ENCODE data around the gene PPM1H. TPM values are rescaled to one million over a fixed set of nuclear protein-coding genes. Genes with fewer than 3 reads are reported as not detected.

PPM1H gene
- total RNA-seq, 2 experiments from 2014 or later = 0.07 TPM; not detected in 1

DNA sequence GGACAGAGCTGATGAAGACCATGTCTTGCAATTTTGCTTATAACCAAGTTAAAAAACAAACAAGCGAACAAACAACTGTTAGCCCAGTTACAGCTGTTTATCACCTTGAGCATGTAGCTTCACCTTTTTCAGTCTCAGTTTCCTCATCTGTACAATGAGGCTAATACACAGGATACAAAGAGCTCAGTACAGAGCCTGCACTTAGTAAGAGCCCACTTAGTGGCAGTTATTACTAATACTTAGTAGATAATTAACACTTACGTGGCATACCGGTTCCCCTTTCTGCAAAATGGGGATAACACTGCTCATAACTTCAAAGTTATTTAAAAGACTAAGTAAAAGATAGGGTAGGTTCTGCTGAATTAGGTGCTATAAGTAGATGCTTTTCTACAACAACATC, 240.3 kb downstream of the PPM1H start:
- ChIA-PET POLR2A (no interaction called here), CTCF (interaction anchor here (1.0 kb wide), 1 partner anchor 113 kb away, joined by 3 read pairs; no protein-coding TSS in a partner anchor)
- DNase-seq (no peak), ATAC-seq (no peak)
- Mint-ChIP-seq H3K4me1 (ENCODE audit: low read depth) (peaks cover 16% of the 10 kb centered on the region), H3K9me3 (no peaks in the 10 kb centered on the region), H3K27ac (no peak overlapping the region), H3K27me3 (no peaks in the 10 kb centered on the region), H3K4me3 (no peak overlapping the region), H3K36me3 (ENCODE audit: low read depth) (no peaks in the 10 kb centered on the region)
- TF ChIP-seq, protein P1, sequence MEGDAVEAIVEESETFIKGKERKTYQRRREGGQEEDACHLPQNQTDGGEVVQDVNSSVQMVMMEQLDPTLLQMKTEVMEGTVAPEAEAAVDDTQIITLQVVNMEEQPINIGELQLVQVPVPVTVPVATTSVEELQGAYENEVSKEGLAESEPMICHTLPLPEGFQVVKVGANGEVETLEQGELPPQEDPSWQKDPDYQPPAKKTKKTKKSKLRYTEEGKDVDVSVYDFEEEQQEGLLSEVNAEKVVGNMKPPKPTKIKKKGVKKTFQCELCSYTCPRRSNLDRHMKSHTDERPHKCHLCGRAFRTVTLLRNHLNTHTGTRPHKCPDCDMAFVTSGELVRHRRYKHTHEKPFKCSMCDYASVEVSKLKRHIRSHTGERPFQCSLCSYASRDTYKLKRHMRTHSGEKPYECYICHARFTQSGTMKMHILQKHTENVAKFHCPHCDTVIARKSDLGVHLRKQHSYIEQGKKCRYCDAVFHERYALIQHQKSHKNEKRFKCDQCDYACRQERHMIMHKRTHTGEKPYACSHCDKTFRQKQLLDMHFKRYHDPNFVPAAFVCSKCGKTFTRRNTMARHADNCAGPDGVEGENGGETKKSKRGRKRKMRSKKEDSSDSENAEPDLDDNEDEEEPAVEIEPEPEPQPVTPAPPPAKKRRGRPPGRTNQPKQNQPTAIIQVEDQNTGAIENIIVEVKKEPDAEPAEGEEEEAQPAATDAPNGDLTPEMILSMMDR (IDR thresholded peaks at IDR 0.05) = no peak
- intact Hi-C loops (cut with micrococcal nuclease) = no loop called here

DNA sequence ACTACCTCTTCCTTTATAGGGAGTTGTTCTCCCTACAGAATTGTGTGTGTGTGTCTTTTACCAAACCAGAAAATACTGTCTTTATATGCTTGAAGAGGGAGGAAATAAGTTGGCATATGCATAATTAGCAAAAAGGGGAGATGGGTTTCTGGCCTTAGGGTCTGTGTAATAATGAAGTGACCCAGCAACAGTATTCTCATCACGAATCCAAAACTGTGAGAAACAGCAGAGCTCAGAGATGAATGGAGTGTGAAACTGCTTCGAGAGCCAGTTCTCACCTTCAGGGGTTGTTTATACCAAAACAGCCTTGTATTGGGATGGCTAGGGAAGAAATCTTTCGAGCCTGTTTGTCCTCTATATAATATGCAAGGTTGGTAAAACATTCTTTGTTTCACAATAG, 240.8 kb downstream of the PPM1H start:
- H3K36me3 Mint-ChIP-seq (ENCODE audit: low read depth) = no peaks in the 10 kb centered on the region
- intact Hi-C loops (cut with micrococcal nuclease) = no loop called here
- ATAC-seq (no peak), DNase-seq (no peak)
- H3K9me3 Mint-ChIP-seq = no peaks in the 10 kb centered on the region
- no peak overlapping the region for H3K27ac Mint-ChIP-seq
- H3K4me1 Mint-ChIP-seq (ENCODE audit: low read depth) = peaks cover 16% of the 10 kb centered on the region
- no peak overlapping the region for H3K4me3 Mint-ChIP-seq
- ChIA-PET POLR2A (no interaction called here), CTCF (interaction anchor here (1.0 kb wide), 1 partner anchor 113 kb away, joined by 3 read pairs; no protein-coding TSS in a partner anchor)
- TF ChIP-seq, protein P1 (IDR thresholded peaks at IDR 0.05) = no peak
- H3K27me3 Mint-ChIP-seq = no peaks in the 10 kb centered on the region

DNA sequence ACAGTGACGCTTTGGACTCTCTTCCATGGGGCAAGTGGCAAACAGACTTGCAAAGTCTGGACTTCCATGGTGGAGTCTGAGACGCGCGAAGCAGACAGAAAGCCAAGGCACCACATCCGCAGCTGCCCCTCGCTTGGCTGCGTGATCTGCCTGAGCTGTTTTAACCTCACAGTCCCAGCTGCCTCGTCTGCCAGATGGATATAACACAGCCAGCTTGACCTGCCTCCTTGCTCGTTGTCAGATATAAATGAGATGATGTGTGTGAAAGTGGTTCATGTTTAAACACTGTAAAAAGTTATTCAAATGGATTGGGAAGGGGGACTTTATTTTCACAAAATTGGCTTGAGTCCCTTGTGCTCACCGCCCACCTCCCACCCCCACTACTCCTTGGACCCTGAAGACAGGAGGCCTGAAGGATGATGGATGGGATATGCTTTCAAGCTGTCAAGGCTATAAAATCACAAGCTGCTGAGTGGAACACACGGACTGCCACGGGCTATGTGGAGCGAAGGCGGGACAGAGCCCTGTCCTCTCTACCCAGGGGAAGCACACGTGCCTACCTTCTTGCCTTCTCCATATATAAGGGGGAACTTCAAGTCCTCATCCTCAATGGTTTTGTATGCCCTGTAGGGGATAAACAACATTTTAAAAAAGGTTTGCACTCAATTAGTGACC, 241.4 kb downstream of the PPM1H start:
- Mint-ChIP-seq H3K4me3 (no peak overlapping the region), H3K27ac (no peak overlapping the region), H3K4me1 (ENCODE audit: low read depth) (peaks cover 16% of the 10 kb centered on the region), H3K27me3 (no peaks in the 10 kb centered on the region), H3K9me3 (no peaks in the 10 kb centered on the region), H3K36me3 (ENCODE audit: low read depth) (no peaks in the 10 kb centered on the region)
- intact Hi-C loops (cut with micrococcal nuclease) = no loop called here
- ChIA-PET POLR2A (no interaction called here), CTCF (interaction anchor here (1.0 kb wide), 1 partner anchor 112 kb away, joined by 3 read pairs; no protein-coding TSS in a partner anchor)
- TF ChIP-seq, protein P1 (IDR thresholded peaks at IDR 0.05) = no peak
- no peak for ATAC-seq
- no peak for DNase-seq

DNA sequence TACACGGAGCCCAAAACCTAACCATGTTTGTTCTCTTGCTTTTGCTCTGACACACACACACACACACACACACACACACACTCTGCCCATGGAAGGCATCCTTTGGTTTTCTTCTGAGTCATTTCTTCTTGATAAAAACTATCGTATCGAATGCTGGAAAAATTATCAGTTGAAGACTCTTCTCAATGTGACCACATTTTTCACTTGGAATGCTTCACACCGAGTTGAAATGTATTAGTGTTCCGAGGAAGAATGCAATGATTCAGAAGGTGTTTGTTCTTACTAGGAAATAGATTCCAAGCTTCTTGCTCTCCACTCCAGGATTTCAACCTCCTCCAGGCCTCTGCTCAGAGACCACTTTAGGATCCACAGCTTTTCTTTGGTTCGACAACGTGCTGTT, 242.1 kb downstream of the PPM1H start:
- Mint-ChIP-seq H3K36me3 (ENCODE audit: low read depth) (no peaks in the 10 kb centered on the region), H3K27me3 (no peaks in the 10 kb centered on the region), H3K9me3 (no peaks in the 10 kb centered on the region), H3K4me1 (ENCODE audit: low read depth) (peaks cover 12% of the 10 kb centered on the region), H3K27ac (no peak overlapping the region), H3K4me3 (no peak overlapping the region)
- CTCF ChIA-PET = no interaction called here
- DNase-seq (no peak), ATAC-seq (no peak)
- intact Hi-C loops (cut with micrococcal nuclease) = no loop called here
- TF ChIP-seq, protein P1 (IDR thresholded peaks at IDR 0.05) = no peak
- POLR2A ChIA-PET = interaction anchor here (1.0 kb wide), 1 partner anchor 90 kb away, joined by 3 read pairs; no protein-coding TSS in a partner anchor

DNA sequence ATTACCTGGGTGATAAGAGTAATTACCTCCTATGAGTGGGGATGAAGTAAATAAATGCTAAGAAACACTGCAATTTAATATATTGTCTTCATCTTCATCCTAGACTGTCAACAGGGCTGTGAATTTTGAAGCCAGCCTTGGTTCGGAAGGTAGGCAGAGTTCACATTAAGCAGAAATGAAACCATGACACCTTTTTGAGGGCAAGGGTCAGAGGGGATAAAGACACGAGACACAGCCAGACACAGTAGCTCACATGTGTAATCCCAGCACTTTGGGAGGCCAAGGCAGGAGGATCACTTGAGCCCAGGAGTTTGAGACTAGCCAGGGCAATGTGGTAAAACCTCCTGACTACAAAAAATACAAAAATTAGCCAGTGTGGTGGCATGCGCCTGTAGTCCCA, 243.6 kb downstream of the PPM1H start:
- POLR2A ChIA-PET = no interaction called here

More for the DNA sequence above, 243.6 kb downstream of the PPM1H start:
- no peak overlapping the region for H3K27ac Mint-ChIP-seq
- DNase-seq (no peak), ATAC-seq (no peak)
- H3K36me3 Mint-ChIP-seq (ENCODE audit: low read depth) = no peaks in the 10 kb centered on the region
- H3K4me3 Mint-ChIP-seq = no peak overlapping the region
- CTCF ChIA-PET = no interaction called here
- TF ChIP-seq, protein P1 (IDR thresholded peaks at IDR 0.05) = no peak
- no peaks in the 10 kb centered on the region for H3K27me3 Mint-ChIP-seq
- intact Hi-C loops (cut with micrococcal nuclease) = no loop called here
- H3K9me3 Mint-ChIP-seq = no peaks in the 10 kb centered on the region
- H3K4me1 Mint-ChIP-seq (ENCODE audit: low read depth) = peaks cover 10% of the 10 kb centered on the region

All from activated CD8-positive, alpha-beta T cell treated with anti-CD3 and anti-CD28 coated beads for 36 hours (primary cell).